NCI-H2227 (cell line): ENCODE measurements around the gene PDE2A.

Source experiments
- DNase-seq: peaks from one replicate; lab custom pipeline; 2025; ENCODE audit not compliant: unreplicated experiment; lab: John Stamatoyannopoulos, UW

The PDE2A gene

DNA sequence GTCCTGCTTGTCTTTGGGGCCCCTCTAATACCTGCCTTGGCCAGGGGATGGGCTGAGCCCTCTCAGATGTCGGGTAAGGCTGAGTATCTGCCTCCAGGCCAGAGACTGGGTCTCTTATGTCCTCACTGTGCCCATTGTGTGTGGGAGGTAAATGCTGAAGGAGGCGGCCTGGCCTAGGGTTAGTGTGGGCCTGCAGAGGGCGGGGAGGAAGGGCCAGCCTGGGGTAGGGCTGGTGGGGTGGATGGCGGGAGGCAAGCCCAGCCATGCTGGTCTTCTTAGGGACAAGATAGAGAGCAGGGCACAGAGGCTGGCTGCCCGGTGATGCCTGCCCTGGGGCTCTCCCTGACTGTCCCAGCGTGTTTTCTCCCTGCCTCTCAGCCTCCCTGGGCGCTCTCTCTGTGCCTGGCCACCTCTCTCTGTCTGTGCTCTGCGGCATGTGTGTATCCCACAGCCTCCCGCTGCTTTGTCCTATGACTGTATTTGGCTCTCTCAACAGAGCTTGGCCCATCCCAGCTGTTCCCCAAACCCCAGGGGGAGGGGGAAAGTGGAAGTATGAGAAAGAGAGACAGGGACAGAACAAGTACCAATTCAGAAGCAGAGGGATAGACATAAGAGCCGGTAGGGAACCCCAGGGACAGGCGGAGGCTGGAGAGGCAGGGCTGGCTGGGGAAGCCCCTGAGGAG lies 57.0 kb downstream of the PDE2A start:
- no peak for DNase-seq

- DNase-seq: no peak
These were observed 57.6 kb downstream of the PDE2A start for GRCh38 chr11:72616655-72617054.

- DNase-seq: no peak
These were observed 58.9 kb downstream of the PDE2A start for GRCh38 chr11:72615329-72615728.

DNA sequence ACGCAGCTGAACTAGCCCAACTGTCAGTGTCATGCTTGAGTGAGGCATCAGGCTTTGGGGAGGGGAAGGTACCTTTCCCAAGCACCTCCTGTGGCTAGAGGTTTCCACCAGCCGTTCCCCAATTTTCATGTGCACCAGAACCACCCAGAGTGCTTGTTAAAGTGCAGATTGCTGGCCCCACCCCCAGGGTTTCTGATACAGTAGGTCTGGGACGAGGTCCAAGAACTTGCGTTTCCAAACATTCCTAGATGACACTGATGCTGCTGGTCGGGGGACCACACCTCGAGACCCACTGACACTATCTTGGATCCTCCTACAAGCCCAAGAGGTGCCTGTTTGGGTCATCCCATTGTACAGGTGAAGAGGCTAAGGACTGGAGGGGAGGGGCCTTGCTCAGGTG lies 59.8 kb downstream of the PDE2A start:
- DNase-seq: no peak

- no peak for DNase-seq
These were observed 60.2 kb downstream of the PDE2A start for GRCh38 chr11:72613977-72614376.

DNA sequence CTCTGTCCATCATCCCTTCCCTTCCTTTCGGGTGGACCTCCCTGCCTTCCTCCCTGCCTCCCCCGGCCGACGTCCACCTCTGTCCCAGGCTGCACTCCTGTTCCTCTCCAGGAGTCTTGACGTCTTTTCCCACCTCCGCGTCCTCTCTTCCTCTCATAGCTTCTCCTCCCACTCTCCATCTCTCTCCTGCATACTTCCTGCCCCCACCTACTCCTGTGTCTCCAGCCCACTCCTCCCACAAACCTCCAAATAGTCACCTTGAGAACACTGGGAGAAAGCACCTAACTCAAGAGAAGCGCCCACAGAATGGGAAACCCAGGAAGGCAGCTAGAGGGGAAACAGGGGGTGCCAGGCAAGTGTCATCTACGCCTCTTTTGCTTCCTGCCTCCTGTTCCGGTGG lies 60.8 kb downstream of the PDE2A start:
- no peak for DNase-seq

GRCh38 chr11:72609476-72609875 lies 64.7 kb downstream of the PDE2A start:
- no peak for DNase-seq

- no peak for DNase-seq
These were observed 65.2 kb downstream of the PDE2A start for GRCh38 chr11:72609045-72609444.

- no peak for DNase-seq
These were observed 66.7 kb downstream of the PDE2A start for GRCh38 chr11:72607496-72607895.

DNA sequence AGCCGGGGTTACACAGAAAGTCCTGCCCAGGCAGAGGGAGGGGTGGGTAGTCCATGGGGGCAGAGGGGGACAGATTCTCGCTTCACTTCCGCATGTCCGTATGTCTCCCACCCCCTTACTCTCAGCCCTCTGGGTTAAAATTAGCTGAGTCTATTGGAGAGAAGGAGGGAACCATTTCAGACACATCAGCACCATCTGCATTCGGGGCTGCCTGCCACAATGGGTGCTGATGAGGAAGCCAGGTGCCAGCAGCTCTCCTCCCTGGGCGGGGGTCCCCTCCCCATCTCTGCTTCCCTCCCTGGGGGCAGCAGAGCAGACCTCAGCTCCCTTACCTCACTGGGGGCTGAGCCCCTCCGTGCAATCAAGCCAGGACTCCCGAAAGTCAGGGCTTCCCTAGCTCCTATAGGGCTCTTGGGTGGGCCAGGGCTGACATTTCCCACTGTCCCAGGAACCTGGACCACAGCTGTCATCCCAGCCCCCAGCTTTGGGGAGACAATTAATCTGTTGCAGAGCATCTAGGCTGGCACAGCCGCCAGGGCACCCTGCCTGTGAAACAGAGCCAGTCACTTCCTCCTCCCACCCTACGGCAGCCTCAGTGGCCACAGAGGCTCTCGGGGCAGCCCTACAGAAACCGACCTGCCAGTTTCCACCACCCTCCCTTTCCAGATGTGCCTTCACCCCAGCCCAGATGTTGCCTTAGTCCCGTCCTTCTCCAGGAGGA lies 67.3 kb downstream of the PDE2A start:
- no peak for DNase-seq

- no peak for DNase-seq
These were observed 68.1 kb downstream of the PDE2A start for GRCh38 chr11:72605973-72606747.

DNA sequence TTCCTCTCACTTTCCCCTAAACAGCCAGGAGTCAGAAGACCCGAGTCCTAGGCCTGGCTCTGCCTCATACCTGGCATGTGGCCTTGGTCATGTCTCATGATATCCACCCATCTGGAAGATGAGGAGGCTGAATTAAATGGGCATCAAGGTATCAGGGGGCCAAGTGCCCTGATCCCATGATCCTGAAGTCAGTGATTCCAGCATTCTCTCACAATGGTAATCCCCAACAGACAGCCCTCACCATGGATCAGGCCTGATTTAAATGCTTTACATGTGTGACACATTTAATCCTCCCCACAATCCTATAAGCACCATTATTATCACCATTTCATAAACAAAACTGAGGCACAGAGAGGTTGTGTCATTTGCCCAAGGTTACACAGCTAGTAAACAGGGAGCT lies 70.0 kb downstream of the PDE2A start:
- DNase-seq: no peak

DNA sequence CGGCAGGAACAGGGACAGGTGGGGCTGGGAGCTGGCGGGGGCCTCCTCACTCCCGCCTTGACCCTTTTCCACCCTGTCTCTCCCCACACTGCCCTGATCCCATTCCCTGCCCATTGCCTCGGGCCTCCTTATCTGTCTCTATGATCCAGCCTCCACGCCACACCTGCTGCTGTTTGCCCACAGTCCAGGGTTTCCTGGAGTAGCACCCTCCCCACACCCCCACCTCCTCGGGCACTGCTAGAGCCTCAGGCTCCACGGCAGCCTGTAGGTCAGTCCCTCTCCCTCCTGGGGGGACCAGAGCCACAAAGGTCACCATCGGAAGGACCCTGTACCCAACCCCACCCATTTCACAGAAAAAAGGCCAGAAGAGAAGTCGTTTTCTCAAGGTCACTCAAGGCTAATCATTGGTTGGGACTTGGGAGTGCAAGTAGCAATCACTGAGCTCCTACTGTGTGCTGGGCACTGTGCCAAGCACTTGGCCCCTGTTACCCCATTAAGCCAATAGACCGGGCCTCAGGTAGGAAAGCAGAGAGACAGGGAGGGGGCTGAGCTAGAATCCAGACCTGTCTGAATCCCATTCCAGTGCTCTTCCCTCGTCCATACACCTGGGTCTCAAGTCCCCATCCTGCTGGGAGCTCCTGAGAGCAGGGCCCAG lies 71.8 kb downstream of the PDE2A start:
- peak; percentile 19 for DNase-seq

GRCh38 chr11:72600557-72600956 lies 73.7 kb downstream of the PDE2A start:
- DNase-seq: no peak

DNA sequence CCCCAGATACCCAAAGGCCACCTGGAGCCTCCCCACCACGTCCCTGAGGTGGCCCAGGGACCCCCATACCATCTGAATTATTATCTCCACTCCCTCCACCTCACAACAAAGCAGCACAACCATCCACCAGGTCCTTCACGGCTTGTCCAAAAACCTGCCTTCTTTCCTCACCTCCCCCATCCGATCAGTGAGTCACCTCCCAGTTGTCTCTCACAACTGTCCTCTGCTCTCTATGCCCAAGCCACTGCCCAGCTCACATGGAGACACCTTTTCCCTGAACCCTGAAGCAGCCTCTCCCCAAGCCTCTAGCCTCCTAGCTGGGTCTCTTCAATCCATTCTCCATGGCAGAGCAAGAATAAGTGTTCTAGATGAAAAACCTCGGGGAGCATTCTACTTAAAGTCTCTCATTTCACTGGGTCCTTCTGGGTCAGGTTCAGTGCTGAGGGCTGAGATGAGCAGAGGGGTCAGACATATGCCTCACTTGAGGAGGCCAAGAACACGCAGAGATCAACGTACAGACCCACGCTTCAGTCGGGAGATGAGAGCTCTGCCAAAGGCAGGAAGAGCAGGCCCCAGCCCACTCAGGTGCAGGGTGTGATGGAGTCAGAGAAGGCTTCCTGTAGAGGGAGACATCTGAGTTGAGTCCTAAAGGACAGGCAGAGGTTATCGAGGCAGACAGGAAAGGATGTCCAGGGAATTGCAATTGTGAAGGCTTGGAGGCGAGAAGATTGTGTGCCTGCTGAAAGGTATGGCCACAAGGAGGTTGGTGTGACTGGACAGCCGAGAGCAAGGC lies 74.7 kb downstream of the PDE2A start:
- no peak for DNase-seq

- no peak for DNase-seq
These were observed 75.3 kb downstream of the PDE2A start for GRCh38 chr11:72598906-72599305.

DNA sequence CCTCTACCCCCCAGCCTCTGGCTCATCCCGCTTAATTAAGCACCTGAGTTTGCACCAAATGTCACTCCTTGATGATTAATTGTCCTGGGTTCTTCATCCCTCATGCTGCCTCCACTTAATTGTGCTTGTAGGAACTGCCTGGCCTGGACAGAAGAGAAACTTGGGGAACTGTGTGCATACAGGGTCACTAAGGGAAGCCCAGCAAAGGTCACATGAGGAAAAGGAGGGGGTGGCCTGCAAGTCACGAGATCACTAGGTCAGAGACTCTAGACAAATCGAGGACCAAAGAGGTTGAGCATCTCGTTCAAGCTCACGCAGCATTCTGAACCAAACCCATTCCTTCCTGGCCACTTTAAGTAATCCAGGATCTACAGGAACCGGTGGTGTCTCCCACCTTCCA lies 75.8 kb downstream of the PDE2A start:
- no peak for DNase-seq

GRCh38 chr11:72597721-72598120 lies 76.5 kb downstream of the PDE2A start:
- DNase-seq: no peak

DNA sequence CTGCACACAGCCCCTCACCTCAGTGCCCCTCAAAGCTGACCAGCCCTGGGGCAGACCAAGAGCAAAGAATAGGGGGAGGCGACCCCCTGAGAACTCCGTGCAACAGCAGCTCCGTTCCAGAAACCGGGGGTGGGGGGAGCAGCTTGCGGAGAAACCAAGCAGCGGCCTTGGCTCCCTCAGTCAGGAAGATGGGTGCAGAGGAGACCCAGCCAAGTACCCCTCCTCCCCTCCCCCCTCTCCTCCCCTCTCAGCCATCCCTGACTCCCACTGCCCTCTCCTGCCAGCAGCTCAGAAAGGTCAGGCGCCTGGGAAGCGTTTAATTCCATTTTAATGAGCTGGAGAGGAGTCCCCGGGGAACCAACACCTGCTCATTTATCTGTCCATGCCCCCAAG lies 78.9 kb downstream of the PDE2A start:
- no peak for DNase-seq

- DNase-seq: no peak
These were observed 79.5 kb downstream of the PDE2A start for GRCh38 chr11:72594493-72595291.
